ENCODE measurements around the gene BZW1. TPM values are rescaled to one million over a fixed set of nuclear protein-coding genes. Genes with fewer than 3 reads are reported as not detected.
A peak's percentile ranks its signal among the peaks of the same experiment; 100 is the strongest.

The BZW1 gene
- total and polyA plus RNA-seq, 7 experiments from 2014 or later: 127 to 246 (median 162) TPM

DNA sequence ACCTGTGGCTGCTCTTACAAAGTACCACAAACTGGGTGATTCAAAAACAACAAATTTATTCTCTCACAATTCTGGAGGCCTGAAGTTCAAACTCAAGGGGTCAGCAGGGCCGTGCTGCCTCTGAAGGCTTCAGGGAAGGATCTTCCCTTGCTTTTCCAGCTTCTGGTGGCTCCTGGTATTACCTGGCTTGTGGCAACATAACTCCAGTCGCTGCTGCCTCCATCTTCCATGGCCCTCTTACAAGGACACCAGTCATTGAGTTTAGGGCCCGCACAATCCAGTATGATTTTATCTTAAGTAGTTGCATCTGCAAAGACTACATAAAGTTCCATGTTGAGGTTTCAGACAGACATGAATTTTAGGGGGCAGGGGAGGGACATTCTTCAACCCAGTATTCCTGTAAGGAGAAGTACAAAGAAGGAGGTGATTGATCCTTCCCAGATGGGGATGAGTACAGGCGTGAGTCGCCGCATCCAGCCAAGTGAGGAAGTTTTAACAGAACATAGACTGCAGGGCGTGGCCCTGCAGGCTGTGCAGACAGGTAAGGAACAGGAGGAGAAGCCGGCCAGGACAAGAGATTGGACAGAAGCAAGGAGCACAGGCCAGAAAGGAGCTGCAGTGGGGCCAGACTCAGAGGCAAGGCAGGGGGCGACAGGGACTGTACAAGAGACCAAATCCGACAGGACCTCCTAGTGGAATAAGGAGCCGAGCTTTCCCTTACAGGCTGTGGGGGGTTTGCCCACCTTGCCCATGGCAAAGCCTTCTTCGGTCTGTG lies 44.4 kb upstream of the BZW1 start:
- DNase-seq (no peak), ATAC-seq (no peak)
- ChIA-PET CTCF (no interaction called here), POLR2A (no interaction called here)
- H3K27ac ChIP-seq (ENCODE audit: low read depth, low read length): no peak overlapping the region
- no peaks in the 10 kb centered on the region for H3K36me3 ChIP-seq (ENCODE audit: control insufficient read depth in 2 of 3, insufficient read depth in 3 of 3, low read length in 3 of 3)
- H3K4me1 ChIP-seq (ENCODE audit: control insufficient read depth in 2 of 2, insufficient read depth in 2 of 2, low read length in 2 of 2): no peaks in the 10 kb centered on the region
- Mint-ChIP-seq H3K4me1 (peaks cover 0 to 28% (median 0%) of the 10 kb centered on the region in 7 donors), H3K9me3 (peaks cover 0 to 4% (median 0%) of the 10 kb centered on the region in 11 donors), H3K27me3 (peaks cover 0 to 6% (median 0%) of the 10 kb centered on the region in 5 donors), H3K36me3 (peaks cover 0 to 4% (median 0%) of the 10 kb centered on the region in 5 donors), H3K4me3 (no peak overlapping the region), H3K27ac (no peak overlapping the region)
- H3K9me3 ChIP-seq (ENCODE audit: control insufficient read depth in 2 of 3, low read length in 3 of 3): no peaks in the 10 kb centered on the region
- no peaks in the 10 kb centered on the region for H3K27me3 ChIP-seq (ENCODE audit: control insufficient read depth in 2 of 2, insufficient read depth in 2 of 2, low read length in 2 of 2)
- no peak overlapping the region for H3K4me3 ChIP-seq (ENCODE audit: low read length)
- intact Hi-C loops (cut with micrococcal nuclease): loop anchor here in 1 of 2 donors (5.0 kb wide), 1 partner anchor 55 kb away; no protein-coding TSS in a partner anchor

DNA sequence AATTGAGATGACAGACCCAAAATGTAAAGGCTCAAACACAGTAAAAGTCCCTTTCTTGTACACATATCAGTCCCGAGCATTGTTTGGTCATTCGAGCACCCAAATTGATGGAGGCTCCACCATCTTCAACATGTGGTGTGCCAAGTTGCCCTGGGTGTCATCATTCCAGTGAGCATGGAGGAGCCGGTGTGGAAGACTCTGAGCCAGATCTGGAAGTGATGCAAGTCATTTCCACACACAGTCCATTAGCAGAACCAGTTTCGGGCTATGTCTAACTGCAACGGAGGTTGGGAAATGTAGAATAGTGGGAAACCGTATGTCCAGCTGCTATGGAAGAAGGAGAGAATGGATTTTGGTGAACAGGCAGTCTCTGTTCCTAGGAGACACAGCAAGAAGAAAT lies 40.9 kb upstream of the BZW1 start:
- H3K36me3 ChIP-seq (ENCODE audit: control insufficient read depth in 2 of 3, insufficient read depth in 3 of 3, low read length in 3 of 3): no peaks in the 10 kb centered on the region
- Mint-ChIP-seq H3K9me3 (peaks cover 0 to 17% (median 6%) of the 10 kb centered on the region in 11 donors), H3K27me3 (peaks cover 0 to 10% (median 0%) of the 10 kb centered on the region in 5 donors), H3K4me1 (peaks cover 0 to 6% (median 0%) of the 10 kb centered on the region in 7 donors), H3K4me3 (no peak overlapping the region), H3K36me3 (peaks cover 4 to 15% (median 9%) of the 10 kb centered on the region in 5 donors), H3K27ac (no peak overlapping the region)
- DNase-seq (no peak), ATAC-seq (no peak)
- POLR2A ChIA-PET: no interaction called here
- H3K9me3 ChIP-seq (ENCODE audit: control insufficient read depth in 2 of 3, low read length in 3 of 3): no peaks in the 10 kb centered on the region
- intact Hi-C loops (cut with micrococcal nuclease): no loop called here
- no peaks in the 10 kb centered on the region for H3K4me1 ChIP-seq (ENCODE audit: control insufficient read depth in 2 of 2, insufficient read depth in 2 of 2, low read length in 2 of 2)
- no peak overlapping the region for H3K27ac ChIP-seq (ENCODE audit: low read depth, low read length)
- no peaks in the 10 kb centered on the region for H3K27me3 ChIP-seq (ENCODE audit: control insufficient read depth in 2 of 2, insufficient read depth in 2 of 2, low read length in 2 of 2)
- no peak overlapping the region for H3K4me3 ChIP-seq (ENCODE audit: low read length)
- CTCF ChIA-PET: no interaction called here

DNA sequence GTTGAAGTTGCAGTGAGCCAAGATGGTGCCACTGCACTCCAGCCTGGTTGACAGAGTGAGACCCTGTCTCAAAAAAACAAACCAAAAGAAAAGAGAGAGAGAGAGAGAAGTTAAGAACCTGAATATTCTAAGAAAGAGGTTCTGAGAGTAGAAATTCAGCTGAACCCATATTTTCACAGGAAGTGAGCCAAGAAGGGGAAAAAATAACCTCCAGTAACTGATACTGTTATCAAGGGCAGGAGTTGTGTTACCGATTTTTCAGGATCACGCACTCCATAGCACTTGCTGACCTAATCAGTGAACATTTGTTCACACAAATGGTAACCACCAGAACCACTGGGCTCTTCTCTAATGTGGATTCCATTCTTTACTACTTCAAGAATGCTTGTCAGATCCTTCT lies 39.1 kb upstream of the BZW1 start:
- H3K4me3 Mint-ChIP-seq: no peak overlapping the region
- DNase-seq: no peak

DNA sequence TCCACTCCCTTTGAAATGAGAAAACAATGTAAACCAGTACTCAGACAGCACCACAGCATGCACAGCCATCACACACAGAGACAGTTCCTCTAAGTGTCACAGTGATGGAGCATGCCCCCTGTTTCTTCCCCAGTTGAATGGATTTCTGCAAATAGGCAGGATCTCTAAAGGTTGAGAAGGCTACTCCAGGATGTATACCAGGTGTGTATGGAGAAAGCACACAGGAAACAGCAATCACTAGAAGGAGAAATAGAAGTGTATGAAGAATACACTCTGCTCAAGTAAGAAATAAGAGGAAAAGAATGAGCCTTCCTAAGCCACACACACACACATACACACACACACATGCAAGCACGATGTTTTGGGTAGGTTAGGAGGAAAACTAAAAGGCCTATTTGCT lies 38.6 kb upstream of the BZW1 start:
- Histone ChIP-seq H3K36me3 (ENCODE audit: control insufficient read depth in 2 of 3, insufficient read depth in 3 of 3, low read length in 3 of 3) (no peaks in the 10 kb centered on the region), H3K27me3 (ENCODE audit: control insufficient read depth in 2 of 2, insufficient read depth in 2 of 2, low read length in 2 of 2) (no peaks in the 10 kb centered on the region), H3K9me3 (ENCODE audit: control insufficient read depth in 2 of 3, low read length in 3 of 3) (no peaks in the 10 kb centered on the region), H3K4me1 (ENCODE audit: control insufficient read depth in 2 of 2, insufficient read depth in 2 of 2, low read length in 2 of 2) (no peaks in the 10 kb centered on the region), H3K27ac (ENCODE audit: low read depth, low read length) (no peak overlapping the region), H3K4me3 (ENCODE audit: low read length) (no peak overlapping the region)
- Mint-ChIP-seq H3K36me3 (peaks cover 4 to 15% (median 9%) of the 10 kb centered on the region in 5 donors), H3K27me3 (peaks cover 0 to 10% (median 0%) of the 10 kb centered on the region in 5 donors), H3K9me3 (peaks cover 0 to 17% (median 6%) of the 10 kb centered on the region in 11 donors), H3K4me3 (no peak overlapping the region), H3K4me1 (no peaks in the 10 kb centered on the region), H3K27ac (no peak overlapping the region)
- no peak for DNase-seq
- CTCF ChIA-PET: no interaction called here
- no peak for ATAC-seq
- POLR2A ChIA-PET: no interaction called here
- intact Hi-C loops (cut with micrococcal nuclease): no loop called here

More for the DNA sequence above, 39.1 kb upstream of the BZW1 start:
- H3K27me3 Mint-ChIP-seq: peaks cover 0 to 10% (median 0%) of the 10 kb centered on the region in 5 donors
- ChIA-PET CTCF (no interaction called here), POLR2A (no interaction called here)
- Histone ChIP-seq H3K27ac (ENCODE audit: low read depth, low read length) (no peak overlapping the region), H3K27me3 (ENCODE audit: control insufficient read depth in 2 of 2, insufficient read depth in 2 of 2, low read length in 2 of 2) (no peaks in the 10 kb centered on the region), H3K36me3 (ENCODE audit: control insufficient read depth in 2 of 3, insufficient read depth in 3 of 3, low read length in 3 of 3) (no peaks in the 10 kb centered on the region), H3K4me3 (ENCODE audit: low read length) (no peak overlapping the region), H3K4me1 (ENCODE audit: control insufficient read depth in 2 of 2, insufficient read depth in 2 of 2, low read length in 2 of 2) (no peaks in the 10 kb centered on the region), H3K9me3 (ENCODE audit: control insufficient read depth in 2 of 3, low read length in 3 of 3) (no peaks in the 10 kb centered on the region)
- ATAC-seq: no peak
- H3K27ac Mint-ChIP-seq: peak overlapping the region in 1 of 9 donors; percentile 35
- peaks cover 0 to 17% (median 6%) of the 10 kb centered on the region in 11 donors for H3K9me3 Mint-ChIP-seq
- H3K4me1 Mint-ChIP-seq: no peaks in the 10 kb centered on the region
- intact Hi-C loops (cut with micrococcal nuclease): no loop called here
- peaks cover 4 to 15% (median 9%) of the 10 kb centered on the region in 5 donors for H3K36me3 Mint-ChIP-seq

DNA sequence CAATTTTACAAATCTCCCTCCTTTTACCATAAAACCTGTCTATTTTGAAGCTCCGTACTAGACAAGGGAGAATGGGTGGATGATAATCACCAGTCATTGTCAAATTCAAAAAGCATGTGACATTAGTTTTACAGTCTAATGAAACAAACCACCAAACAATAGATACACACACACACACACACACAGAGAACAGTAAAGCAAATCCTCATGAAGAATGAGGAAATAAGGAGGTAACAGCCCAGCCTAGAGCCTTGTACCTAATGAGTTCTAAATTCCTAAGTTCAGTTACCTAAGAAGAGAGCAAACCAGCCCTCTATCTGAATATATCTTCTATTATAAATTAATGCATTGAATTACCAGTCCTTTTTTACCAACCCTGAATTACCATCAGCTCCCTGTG lies 36.8 kb upstream of the BZW1 start:
- no peak for DNase-seq
- H3K27me3 ChIP-seq (ENCODE audit: control insufficient read depth in 2 of 2, insufficient read depth in 2 of 2, low read length in 2 of 2): no peaks in the 10 kb centered on the region
- H3K4me3 ChIP-seq (ENCODE audit: low read length): no peak overlapping the region
- ChIA-PET POLR2A (no interaction called here), CTCF (no interaction called here)
- Mint-ChIP-seq H3K36me3 (peaks cover 4 to 15% (median 9%) of the 10 kb centered on the region in 5 donors), H3K27me3 (peaks cover 0 to 10% (median 0%) of the 10 kb centered on the region in 5 donors), H3K9me3 (peaks cover 0 to 17% (median 6%) of the 10 kb centered on the region in 11 donors), H3K4me3 (no peak overlapping the region), H3K27ac (no peak overlapping the region), H3K4me1 (no peaks in the 10 kb centered on the region)
- no peaks in the 10 kb centered on the region for H3K36me3 ChIP-seq (ENCODE audit: control insufficient read depth in 2 of 3, insufficient read depth in 3 of 3, low read length in 3 of 3)
- intact Hi-C loops (cut with micrococcal nuclease): no loop called here
- no peak for ATAC-seq
- no peaks in the 10 kb centered on the region for H3K9me3 ChIP-seq (ENCODE audit: control insufficient read depth in 2 of 3, low read length in 3 of 3)
- H3K4me1 ChIP-seq (ENCODE audit: control insufficient read depth in 2 of 2, insufficient read depth in 2 of 2, low read length in 2 of 2): no peaks in the 10 kb centered on the region
- no peak overlapping the region for H3K27ac ChIP-seq (ENCODE audit: low read depth, low read length)

DNA sequence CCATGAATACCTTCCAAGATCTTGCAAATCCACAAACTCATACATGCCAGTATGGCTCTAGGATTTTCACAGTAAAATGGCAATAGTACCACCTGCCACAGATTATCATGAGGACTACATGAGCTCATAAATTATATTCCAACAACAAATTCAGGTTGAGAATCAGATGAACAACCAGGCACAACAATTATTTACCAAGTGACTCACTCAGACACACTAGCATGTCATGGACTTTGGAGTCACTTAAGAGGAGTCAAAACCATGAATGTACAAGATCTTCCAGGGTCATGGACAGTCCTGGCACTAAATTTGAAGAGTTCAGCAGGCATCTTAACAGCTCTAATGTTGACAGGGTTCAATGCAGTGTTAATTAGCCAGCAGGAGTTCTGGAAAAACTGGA lies 34.4 kb upstream of the BZW1 start:
- no peak overlapping the region for H3K4me3 ChIP-seq (ENCODE audit: low read length)
- Mint-ChIP-seq H3K4me1 (no peaks in the 10 kb centered on the region), H3K27me3 (peaks cover 0 to 7% (median 0%) of the 10 kb centered on the region in 5 donors), H3K9me3 (peaks cover 0 to 14% (median 6%) of the 10 kb centered on the region in 11 donors), H3K4me3 (no peak overlapping the region), H3K27ac (no peak overlapping the region), H3K36me3 (peaks cover 4 to 13% (median 9%) of the 10 kb centered on the region in 5 donors)
- no peak overlapping the region for H3K27ac ChIP-seq (ENCODE audit: low read depth, low read length)
- H3K36me3 ChIP-seq (ENCODE audit: control insufficient read depth in 2 of 3, insufficient read depth in 3 of 3, low read length in 3 of 3): no peaks in the 10 kb centered on the region
- H3K9me3 ChIP-seq (ENCODE audit: control insufficient read depth in 2 of 3, low read length in 3 of 3): no peaks in the 10 kb centered on the region
- DNase-seq (no peak), ATAC-seq (no peak)
- no peaks in the 10 kb centered on the region for H3K4me1 ChIP-seq (ENCODE audit: control insufficient read depth in 2 of 2, insufficient read depth in 2 of 2, low read length in 2 of 2)
- no peaks in the 10 kb centered on the region for H3K27me3 ChIP-seq (ENCODE audit: control insufficient read depth in 2 of 2, insufficient read depth in 2 of 2, low read length in 2 of 2)
- ChIA-PET CTCF (no interaction called here), POLR2A (no interaction called here)
- intact Hi-C loops (cut with micrococcal nuclease): no loop called here

DNA sequence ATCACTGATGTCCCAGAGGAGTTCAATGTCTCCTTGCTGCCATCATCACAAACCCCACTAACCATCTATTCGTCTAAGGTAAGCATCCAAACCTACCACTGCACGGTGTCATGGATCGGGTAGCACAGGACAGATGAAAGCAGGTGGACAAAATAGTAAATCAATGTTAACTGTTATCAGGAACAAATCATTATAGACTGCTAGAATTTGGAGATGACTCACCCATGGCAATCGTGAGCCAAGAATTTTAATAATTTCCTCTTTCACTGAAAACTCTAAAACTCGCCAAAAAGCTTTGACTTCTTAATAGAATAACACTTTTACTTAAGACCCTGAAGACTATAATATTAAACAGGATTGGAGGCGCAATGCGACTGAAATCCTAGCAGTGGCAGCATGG lies 33.7 kb upstream of the BZW1 start:
- Mint-ChIP-seq H3K4me1 (no peaks in the 10 kb centered on the region), H3K27ac (no peak overlapping the region), H3K9me3 (peaks cover 0 to 6% (median 2%) of the 10 kb centered on the region in 11 donors), H3K27me3 (peaks cover 0 to 5% (median 0%) of the 10 kb centered on the region in 5 donors), H3K36me3 (peaks cover 2 to 6% (median 5%) of the 10 kb centered on the region in 5 donors), H3K4me3 (no peak overlapping the region)
- Histone ChIP-seq H3K36me3 (ENCODE audit: control insufficient read depth in 2 of 3, insufficient read depth in 3 of 3, low read length in 3 of 3) (no peaks in the 10 kb centered on the region), H3K9me3 (ENCODE audit: control insufficient read depth in 2 of 3, low read length in 3 of 3) (no peaks in the 10 kb centered on the region), H3K4me1 (ENCODE audit: control insufficient read depth in 2 of 2, insufficient read depth in 2 of 2, low read length in 2 of 2) (no peaks in the 10 kb centered on the region), H3K4me3 (ENCODE audit: low read length) (no peak overlapping the region), H3K27me3 (ENCODE audit: control insufficient read depth in 2 of 2, insufficient read depth in 2 of 2, low read length in 2 of 2) (no peaks in the 10 kb centered on the region), H3K27ac (ENCODE audit: low read depth, low read length) (no peak overlapping the region)
- ATAC-seq (no peak), DNase-seq (no peak)
- intact Hi-C loops (cut with micrococcal nuclease): no loop called here
- ChIA-PET CTCF (no interaction called here), POLR2A (no interaction called here)
